ENCODE results near the gene TIMM44. TPM values are rescaled to one million over a fixed set of nuclear protein-coding genes. Genes with fewer than 3 reads are reported as not detected.

The TIMM44 gene
- total and polyA plus RNA-seq, 2 experiments from 2014 or later, result 52.0 to 92.4 TPM

- H3K27me3 ChIP-seq, result peaks cover 51% of the 10 kb centered on the region
- peaks cover 5% of the 10 kb centered on the region for H3K4me1 ChIP-seq (ENCODE audit: low read depth)
- DNase-seq (ENCODE audit: low read depth in 1 of 2, low spot score in 1 of 2), result no peak
- H3K27ac ChIP-seq, result no peak overlapping the region
- no peaks in the 10 kb centered on the region for H3K9me3 ChIP-seq (ENCODE audit: low read depth)
- peaks cover 21% of the 10 kb centered on the region for H3K36me3 ChIP-seq
- no peak overlapping the region for H3K4me3 ChIP-seq
- no peak for TF ChIP-seq CTCF (IDR thresholded peaks at IDR 0.05; ENCODE audit: low read depth, low read length)
These were observed 29.4 kb downstream of the TIMM44 start for GRCh38 chr19:7914099-7914498.

DNA sequence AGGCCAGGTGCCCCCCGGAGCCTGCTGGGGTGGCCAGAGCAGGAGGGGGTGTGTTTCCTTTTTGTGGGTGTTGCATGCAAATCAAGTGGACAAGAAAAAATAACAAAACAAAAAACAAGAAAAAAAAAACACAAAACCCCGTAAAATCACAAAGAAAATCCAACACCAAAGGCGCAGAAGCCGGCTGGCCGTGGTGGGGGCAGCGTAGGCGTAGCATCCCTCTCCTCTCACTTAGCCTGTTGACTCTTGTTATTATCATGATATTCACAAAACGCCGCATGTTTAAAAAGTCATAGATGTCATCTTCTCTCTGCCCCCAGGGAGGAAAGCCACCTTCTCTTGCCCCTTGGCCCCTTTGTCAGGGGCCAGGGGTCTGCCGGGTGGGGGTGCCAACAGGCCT, 29.8 kb downstream of the TIMM44 start:
- Histone ChIP-seq H3K27ac (no peak overlapping the region), H3K9me3 (ENCODE audit: low read depth) (no peaks in the 10 kb centered on the region), H3K4me3 (no peak overlapping the region), H3K4me1 (ENCODE audit: low read depth) (peaks cover 5% of the 10 kb centered on the region), H3K36me3 (peaks cover 21% of the 10 kb centered on the region), H3K27me3 (peaks cover 49% of the 10 kb centered on the region)
- no peak for TF ChIP-seq CTCF (IDR thresholded peaks at IDR 0.05; ENCODE audit: low read depth, low read length)
- no peak for DNase-seq (ENCODE audit: low read depth in 1 of 2, low spot score in 1 of 2)

DNA sequence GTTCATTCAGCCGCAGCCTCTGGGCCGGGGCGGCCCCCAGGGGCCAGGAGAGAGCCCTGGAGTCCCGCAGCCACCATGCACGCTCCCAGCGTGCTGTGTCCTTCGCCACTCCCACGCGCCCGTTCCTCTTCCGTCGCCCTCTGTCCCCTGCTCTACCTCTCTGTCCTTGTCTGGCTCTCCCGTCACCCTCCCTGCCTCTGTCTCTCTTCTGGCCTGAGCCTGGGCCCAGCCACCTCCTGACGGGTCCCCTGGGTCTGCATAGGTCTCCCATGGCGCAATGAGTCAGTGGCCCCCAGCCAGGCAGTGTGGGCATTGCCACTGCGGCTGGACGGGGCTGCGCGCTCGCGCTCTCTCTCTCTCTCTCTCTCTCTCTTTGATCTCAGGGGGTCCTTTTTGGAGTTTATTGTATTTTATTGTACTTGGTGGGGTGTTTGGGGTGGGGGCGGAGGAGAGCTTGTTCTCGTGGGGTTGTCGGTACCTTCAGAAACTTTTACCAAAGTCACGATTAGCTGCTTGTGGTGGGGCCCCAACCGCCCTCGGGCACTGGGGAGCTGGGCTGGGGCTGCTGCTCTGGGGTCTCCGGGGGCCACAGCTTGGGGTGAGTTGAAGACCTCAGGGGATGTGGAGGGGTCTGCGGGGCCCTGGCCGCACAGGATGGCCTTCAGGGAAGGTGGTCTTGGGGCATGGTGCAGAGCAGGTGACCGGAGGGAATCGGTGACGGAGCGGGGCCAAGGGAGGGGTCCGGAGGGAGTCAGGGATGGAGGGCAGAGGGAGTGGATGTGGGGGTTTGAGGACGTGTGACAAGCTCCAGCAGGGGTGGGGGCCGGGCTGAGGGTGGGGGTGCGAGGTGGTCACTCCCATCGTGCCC, 30.5 kb downstream of the TIMM44 start:
- no peaks in the 10 kb centered on the region for H3K9me3 ChIP-seq (ENCODE audit: low read depth)
- no peak for TF ChIP-seq CTCF (IDR thresholded peaks at IDR 0.05; ENCODE audit: low read depth, low read length)
- no peak for DNase-seq (ENCODE audit: low read depth in 1 of 2, low spot score in 1 of 2)
- H3K4me1 ChIP-seq (ENCODE audit: low read depth), result peaks cover 5% of the 10 kb centered on the region
- no peak overlapping the region for H3K27ac ChIP-seq
- H3K36me3 ChIP-seq, result peaks cover 21% of the 10 kb centered on the region
- no peak overlapping the region for H3K4me3 ChIP-seq
- H3K27me3 ChIP-seq, result peaks cover 42% of the 10 kb centered on the region

GRCh38 chr19:7912144-7912696, 31.2 kb downstream of the TIMM44 start:
- H3K4me1 ChIP-seq (ENCODE audit: low read depth), result peaks cover under 1% of the 10 kb centered on the region
- no peaks in the 10 kb centered on the region for H3K9me3 ChIP-seq (ENCODE audit: low read depth)
- no peak overlapping the region for H3K27ac ChIP-seq
- H3K4me3 ChIP-seq, result no peak overlapping the region
- no peak for DNase-seq (ENCODE audit: low read depth in 1 of 2, low spot score in 1 of 2)
- peaks cover 35% of the 10 kb centered on the region for H3K27me3 ChIP-seq
- no peak for TF ChIP-seq CTCF (IDR thresholded peaks at IDR 0.05; ENCODE audit: low read depth, low read length)
- H3K36me3 ChIP-seq, result peaks cover 21% of the 10 kb centered on the region

GRCh38 chr19:7911508-7912143, 31.8 kb downstream of the TIMM44 start:
- no peak for TF ChIP-seq CTCF (IDR thresholded peaks at IDR 0.05; ENCODE audit: low read depth, low read length)
- Histone ChIP-seq H3K36me3 (peaks cover 21% of the 10 kb centered on the region), H3K27ac (no peak overlapping the region), H3K9me3 (ENCODE audit: low read depth) (no peaks in the 10 kb centered on the region), H3K4me3 (no peak overlapping the region), H3K4me1 (ENCODE audit: low read depth) (no peaks in the 10 kb centered on the region), H3K27me3 (peaks cover 29% of the 10 kb centered on the region)
- DNase-seq (ENCODE audit: low read depth in 1 of 2, low spot score in 1 of 2), result no peak

Data from cardiac muscle cell (in vitro differentiated cells and primary cell).